GM18505 (cell line): ENCODE measurements around the gene ZNF75A.

ENCODE experiments used
- ATAC-seq: cut with Tn5 transposase; IDR thresholded peaks from one replicate; pipeline ENCODE4 v1.9.1; 2021; ENCODE audit not compliant: unreplicated experiment
- POLR2A ChIP-seq: IDR thresholded peaks from 4 replicates; pipeline ENCODE4 v1.6.1; 2011; ENCODE audit warnings: borderline replicate concordance; ENCODE audit not compliant: insufficient read depth, insufficient read length; ENCODE audit errors: extremely low read depth

ZNF75A gene

GRCh38 chr16:3363793-3364192 is 58.5 kb downstream of the ZNF75A start:
- no peak for ATAC-seq

DNA sequence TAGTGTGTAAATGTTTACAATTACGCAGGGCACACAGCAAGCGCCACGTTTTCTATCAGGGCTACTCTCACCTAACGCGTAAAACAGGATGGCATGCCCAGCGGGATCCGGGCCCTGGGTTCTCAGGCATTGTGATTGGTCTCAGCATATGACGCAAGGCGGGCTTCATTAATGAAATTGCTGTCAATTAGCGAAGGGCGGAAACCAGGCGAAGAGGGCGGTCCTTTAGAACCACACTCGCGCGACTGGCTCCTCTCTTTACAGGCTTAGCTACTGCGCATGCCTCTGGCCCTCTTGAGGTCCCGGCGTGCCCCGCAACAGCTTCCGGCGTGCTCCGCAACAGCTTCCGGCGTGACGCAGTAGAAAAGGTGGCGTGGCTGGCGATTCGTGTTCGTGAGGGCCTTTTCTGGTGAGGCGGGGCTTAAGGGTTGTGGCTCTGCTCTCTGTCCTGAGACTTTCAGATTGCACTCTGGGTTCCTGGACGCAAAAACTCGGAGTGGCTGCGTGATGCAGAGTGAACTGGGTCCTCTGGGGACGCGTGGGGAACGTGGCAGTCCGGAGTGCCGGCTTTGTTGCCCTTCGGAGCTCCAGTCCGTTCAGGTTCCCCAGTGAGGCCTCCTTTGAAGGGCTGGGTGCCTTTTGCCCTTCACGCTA is 59.6 kb downstream of the ZNF75A start:
- TF ChIP-seq POLR2A, result peak; percentile 41
- no peak for ATAC-seq

More at GRCh38 chr16:3363793-3364192, 58.5 kb downstream of the ZNF75A start:
- no peak for TF ChIP-seq POLR2A
